Mucosa of stomach (tissue), 1 donor: ENCODE measurements around the gene PARVA.

Experiments
- H3K27me3 ChIP-seq: one replicate; pipeline ENCODE4 v1.7.0; 2013; ENCODE audit warnings: mild to moderate bottlenecking, low read length; ENCODE audit not compliant: control insufficient read depth, insufficient read depth
- H3K36me3 ChIP-seq: one replicate; pipeline ENCODE4 v1.7.0; 2013; ENCODE audit warnings: low read length; ENCODE audit not compliant: control insufficient read depth, insufficient read depth
- H3K4me1 ChIP-seq: one replicate; pipeline ENCODE4 v1.7.0; 2013; ENCODE audit warnings: mild to moderate bottlenecking, low read length; ENCODE audit not compliant: control insufficient read depth, insufficient read depth
- H3K4me3 ChIP-seq: one replicate; pipeline ENCODE4 v1.7.0; 2013; ENCODE audit warnings: low read length
- H3K9ac ChIP-seq: one replicate; pipeline ENCODE4 v1.7.0; 2013; ENCODE audit warnings: mild to moderate bottlenecking, low read length, moderate library complexity
- H3K9me3 ChIP-seq: one replicate; pipeline ENCODE4 v1.7.0; 2013; ENCODE audit warnings: mild to moderate bottlenecking, low read length, moderate library complexity; ENCODE audit not compliant: control insufficient read depth
- donor health status: Pancreatic carcinoma.

Gene PARVA

GRCh38 chr11:12565406-12565805 is 188.0 kb downstream of the PARVA start:
- no peak overlapping the region for H3K9ac ChIP-seq
- H3K27me3 ChIP-seq = no peaks in the 10 kb centered on the region
- no peaks in the 10 kb centered on the region for H3K9me3 ChIP-seq
- no peaks in the 10 kb centered on the region for H3K4me1 ChIP-seq
- no peak overlapping the region for H3K4me3 ChIP-seq
- no peaks in the 10 kb centered on the region for H3K36me3 ChIP-seq

GRCh38 chr11:12567746-12568460 is 190.5 kb downstream of the PARVA start:
- Histone ChIP-seq H3K36me3 (no peaks in the 10 kb centered on the region), H3K4me3 (no peak overlapping the region), H3K27me3 (no peaks in the 10 kb centered on the region), H3K9ac (no peak overlapping the region), H3K9me3 (no peaks in the 10 kb centered on the region), H3K4me1 (no peaks in the 10 kb centered on the region)

- Histone ChIP-seq H3K9ac (no peak overlapping the region), H3K36me3 (no peaks in the 10 kb centered on the region), H3K4me1 (no peaks in the 10 kb centered on the region), H3K9me3 (no peaks in the 10 kb centered on the region), H3K4me3 (no peak overlapping the region), H3K27me3 (no peaks in the 10 kb centered on the region)
Observed at GRCh38 chr11:12569499-12570425, 192.4 kb downstream of the PARVA start.

DNA sequence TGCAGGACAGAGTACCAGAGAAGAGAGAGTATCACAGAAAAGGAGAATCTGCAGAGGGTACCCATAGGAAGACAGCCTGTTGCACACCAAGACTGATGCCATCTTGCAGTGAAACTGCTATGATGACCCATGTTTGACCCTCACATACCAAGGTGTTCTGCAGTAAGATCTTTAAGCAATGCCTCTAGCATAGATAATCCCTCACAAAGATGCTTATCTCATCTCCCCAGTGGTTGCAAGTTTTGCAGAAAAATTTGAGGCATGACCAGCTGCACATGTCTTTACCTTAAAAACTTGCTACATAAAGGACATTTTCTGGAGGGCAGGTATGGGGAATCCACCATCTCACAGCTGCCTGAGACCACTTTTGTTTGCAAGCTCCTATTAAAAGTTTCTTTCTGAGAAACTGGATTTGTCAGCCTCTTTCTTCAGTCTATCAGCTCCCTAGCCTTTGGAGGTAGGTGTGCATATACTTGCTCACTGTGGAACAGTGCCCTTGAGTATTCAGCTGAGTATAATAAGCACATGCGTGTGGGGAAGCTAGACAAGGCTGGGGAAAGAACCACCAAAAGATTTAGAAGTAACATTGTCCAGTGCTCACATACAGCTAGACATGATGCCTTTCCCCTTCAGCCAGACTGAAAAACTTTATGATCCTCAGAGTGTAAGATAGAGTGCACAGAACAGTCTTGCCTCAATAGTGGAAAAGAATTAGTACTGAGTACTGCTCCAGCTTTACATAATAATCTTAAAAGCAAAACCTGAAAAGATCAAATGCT is 196.5 kb downstream of the PARVA start:
- Histone ChIP-seq H3K4me3 (no peak overlapping the region), H3K4me1 (no peaks in the 10 kb centered on the region), H3K36me3 (no peaks in the 10 kb centered on the region), H3K27me3 (no peaks in the 10 kb centered on the region), H3K9me3 (no peaks in the 10 kb centered on the region), H3K9ac (no peak overlapping the region)

GRCh38 chr11:12577725-12578644 is 200.6 kb downstream of the PARVA start:
- Histone ChIP-seq H3K9me3 (no peaks in the 10 kb centered on the region), H3K36me3 (no peaks in the 10 kb centered on the region), H3K4me1 (no peaks in the 10 kb centered on the region), H3K4me3 (no peak overlapping the region), H3K27me3 (no peaks in the 10 kb centered on the region), H3K9ac (no peak overlapping the region)

DNA sequence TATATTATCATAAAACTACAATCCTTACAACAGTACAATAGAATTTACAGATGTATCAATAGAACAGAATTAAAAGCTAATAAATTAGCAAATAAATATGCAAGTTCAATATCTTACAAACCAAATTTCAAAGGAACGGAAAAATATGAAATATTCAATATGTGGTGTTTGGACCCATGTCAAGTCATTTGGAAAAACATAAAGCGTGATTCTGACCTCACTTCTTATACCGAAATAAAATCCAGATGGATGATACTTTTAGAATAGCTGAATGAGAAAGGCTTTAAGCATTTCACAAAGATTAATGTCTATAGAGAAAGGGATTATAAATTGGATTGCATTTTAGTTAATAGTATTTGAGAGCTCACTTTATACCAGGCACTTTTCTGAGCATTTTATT is 204.0 kb downstream of the PARVA start:
- Histone ChIP-seq H3K9me3 (no peaks in the 10 kb centered on the region), H3K9ac (no peak overlapping the region), H3K27me3 (no peaks in the 10 kb centered on the region), H3K4me3 (no peak overlapping the region), H3K36me3 (no peaks in the 10 kb centered on the region), H3K4me1 (no peaks in the 10 kb centered on the region)

- Histone ChIP-seq H3K9ac (no peak overlapping the region), H3K9me3 (no peaks in the 10 kb centered on the region), H3K4me1 (no peaks in the 10 kb centered on the region), H3K4me3 (no peak overlapping the region), H3K36me3 (no peaks in the 10 kb centered on the region), H3K27me3 (no peaks in the 10 kb centered on the region)
Observed at GRCh38 chr11:12581923-12582322, 204.6 kb downstream of the PARVA start.
